ENCODE data around the gene TNFSF9.
"Not testable (repeated sequence)": the region's sequence is repeated elsewhere in the genome, so short reads cannot be mapped to it uniquely, and the experiment has no call there.

TNFSF9 gene

GRCh38 chr19:6539514-6539913 lies 8.7 kb downstream of the TNFSF9 start:
- Histone ChIP-seq H3K9ac (ENCODE audit: low read length) (no peak overlapping the region), H3K36me3 (ENCODE audit: control insufficient read depth, insufficient read depth, low read length, severe bottlenecking) (no peaks in the 10 kb centered on the region), H3K4me3 (ENCODE audit: low read length) (no peak overlapping the region), H3K9me3 (ENCODE audit: control insufficient read depth, low read length) (no peaks in the 10 kb centered on the region), H3K4me1 (ENCODE audit: control insufficient read depth, insufficient read depth, low read length) (no peaks in the 10 kb centered on the region), H3K27me3 (replicated peaks; ENCODE audit: control insufficient read depth, insufficient read depth, low read length) (peaks cover 2% of the 10 kb centered on the region)
- DNase-seq (ENCODE audit: low read depth), result no peak

GRCh38 chr19:6540918-6541689 lies 10.3 kb downstream of the TNFSF9 start:
- H3K36me3 ChIP-seq (ENCODE audit: control insufficient read depth, insufficient read depth, low read length, severe bottlenecking), result no peaks in the 10 kb centered on the region
- H3K9ac ChIP-seq (ENCODE audit: low read length), result no peak overlapping the region
- H3K4me3 ChIP-seq (ENCODE audit: low read length), result no peak overlapping the region
- no peaks in the 10 kb centered on the region for H3K4me1 ChIP-seq (ENCODE audit: control insufficient read depth, insufficient read depth, low read length)
- H3K27me3 ChIP-seq (replicated peaks; ENCODE audit: control insufficient read depth, insufficient read depth, low read length), result peaks cover 2% of the 10 kb centered on the region
- no peaks in the 10 kb centered on the region for H3K9me3 ChIP-seq (ENCODE audit: control insufficient read depth, low read length)
- DNase-seq (ENCODE audit: low read depth), result no peak

- Histone ChIP-seq H3K4me3 (ENCODE audit: low read length) (no peak overlapping the region), H3K4me1 (ENCODE audit: control insufficient read depth, insufficient read depth, low read length) (no peaks in the 10 kb centered on the region), H3K36me3 (ENCODE audit: control insufficient read depth, insufficient read depth, low read length, severe bottlenecking) (no peaks in the 10 kb centered on the region), H3K9ac (ENCODE audit: low read length) (no peak overlapping the region), H3K9me3 (ENCODE audit: control insufficient read depth, low read length) (peaks cover 8% of the 10 kb centered on the region), H3K27me3 (replicated peaks; ENCODE audit: control insufficient read depth, insufficient read depth, low read length) (peaks cover 16% of the 10 kb centered on the region)
- no peak for DNase-seq (ENCODE audit: low read depth)
Measured at GRCh38 chr19:6543866-6544347, 13.1 kb downstream of the TNFSF9 start.

GRCh38 chr19:6550679-6551078 lies 19.9 kb downstream of the TNFSF9 start:
- H3K9me3 ChIP-seq (ENCODE audit: control insufficient read depth, low read length); DNase-seq (ENCODE audit: low read depth); H3K36me3 ChIP-seq (ENCODE audit: control insufficient read depth, insufficient read depth, low read length, severe bottlenecking); H3K9ac ChIP-seq (ENCODE audit: low read length); H3K4me3 ChIP-seq (ENCODE audit: low read length): not testable (repeated sequence)
- H3K27me3 ChIP-seq (replicated peaks; ENCODE audit: control insufficient read depth, insufficient read depth, low read length), result peaks cover 16% of the 10 kb centered on the region
- H3K4me1 ChIP-seq (ENCODE audit: control insufficient read depth, insufficient read depth, low read length), result peaks cover 13% of the 10 kb centered on the region

- Histone ChIP-seq H3K9ac (ENCODE audit: low read length) (no peak overlapping the region), H3K4me1 (ENCODE audit: control insufficient read depth, insufficient read depth, low read length) (peaks cover 15% of the 10 kb centered on the region), H3K9me3 (ENCODE audit: control insufficient read depth, low read length) (peaks cover 8% of the 10 kb centered on the region), H3K27me3 (replicated peaks; ENCODE audit: control insufficient read depth, insufficient read depth, low read length) (peaks cover 17% of the 10 kb centered on the region), H3K4me3 (ENCODE audit: low read length) (no peak overlapping the region), H3K36me3 (ENCODE audit: control insufficient read depth, insufficient read depth, low read length, severe bottlenecking) (no peaks in the 10 kb centered on the region)
- DNase-seq (ENCODE audit: low read depth), result no peak
Measured at GRCh38 chr19:6551091-6551490, 20.3 kb downstream of the TNFSF9 start.

GRCh38 chr19:6551607-6552450 lies 21.0 kb downstream of the TNFSF9 start:
- Histone ChIP-seq H3K27me3 (replicated peaks; ENCODE audit: control insufficient read depth, insufficient read depth, low read length) (peaks cover 10% of the 10 kb centered on the region), H3K9ac (ENCODE audit: low read length) (no peak overlapping the region), H3K36me3 (ENCODE audit: control insufficient read depth, insufficient read depth, low read length, severe bottlenecking) (no peaks in the 10 kb centered on the region), H3K4me1 (ENCODE audit: control insufficient read depth, insufficient read depth, low read length) (peaks cover 23% of the 10 kb centered on the region), H3K4me3 (ENCODE audit: low read length) (no peak overlapping the region), H3K9me3 (ENCODE audit: control insufficient read depth, low read length) (peaks cover 6% of the 10 kb centered on the region)
- no peak for DNase-seq (ENCODE audit: low read depth)

GRCh38 chr19:6556043-6556449 lies 25.2 kb downstream of the TNFSF9 start:
- Histone ChIP-seq H3K9me3 (ENCODE audit: control insufficient read depth, low read length) (no peaks in the 10 kb centered on the region), H3K4me3 (ENCODE audit: low read length) (no peak overlapping the region), H3K9ac (ENCODE audit: low read length) (no peak overlapping the region), H3K27me3 (replicated peaks; ENCODE audit: control insufficient read depth, insufficient read depth, low read length) (peaks cover 3% of the 10 kb centered on the region), H3K36me3 (ENCODE audit: control insufficient read depth, insufficient read depth, low read length, severe bottlenecking) (no peaks in the 10 kb centered on the region), H3K4me1 (ENCODE audit: control insufficient read depth, insufficient read depth, low read length) (peaks cover 22% of the 10 kb centered on the region)
- no peak for DNase-seq (ENCODE audit: low read depth)

GRCh38 chr19:6556480-6557195 lies 25.8 kb downstream of the TNFSF9 start:
- no peak overlapping the region for H3K4me3 ChIP-seq (ENCODE audit: low read length)
- DNase-seq (ENCODE audit: low read depth), result no peak
- H3K27me3 ChIP-seq (replicated peaks; ENCODE audit: control insufficient read depth, insufficient read depth, low read length), result peaks cover 4% of the 10 kb centered on the region
- H3K36me3 ChIP-seq (ENCODE audit: control insufficient read depth, insufficient read depth, low read length, severe bottlenecking), result no peaks in the 10 kb centered on the region
- no peaks in the 10 kb centered on the region for H3K9me3 ChIP-seq (ENCODE audit: control insufficient read depth, low read length)
- H3K4me1 ChIP-seq (ENCODE audit: control insufficient read depth, insufficient read depth, low read length), result peaks cover 17% of the 10 kb centered on the region
- H3K9ac ChIP-seq (ENCODE audit: low read length), result no peak overlapping the region

GRCh38 chr19:6562437-6562836 lies 31.6 kb downstream of the TNFSF9 start:
- H3K9me3 ChIP-seq (ENCODE audit: control insufficient read depth, low read length); H3K9ac ChIP-seq (ENCODE audit: low read length); H3K4me3 ChIP-seq (ENCODE audit: low read length); H3K36me3 ChIP-seq (ENCODE audit: control insufficient read depth, insufficient read depth, low read length, severe bottlenecking); H3K4me1 ChIP-seq (ENCODE audit: control insufficient read depth, insufficient read depth, low read length); DNase-seq (ENCODE audit: low read depth): not testable (repeated sequence)
- peaks cover 21% of the 10 kb centered on the region for H3K27me3 ChIP-seq (replicated peaks; ENCODE audit: control insufficient read depth, insufficient read depth, low read length)

GRCh38 chr19:6564393-6564792 lies 33.6 kb downstream of the TNFSF9 start:
- DNase-seq (ENCODE audit: low read depth), result no peak
- peaks cover 8% of the 10 kb centered on the region for H3K4me1 ChIP-seq (ENCODE audit: control insufficient read depth, insufficient read depth, low read length)

GRCh38 chr19:6566727-6567126 lies 35.9 kb downstream of the TNFSF9 start:
- not testable (repeated sequence) for H3K4me1 ChIP-seq (ENCODE audit: control insufficient read depth, insufficient read depth, low read length); H3K9ac ChIP-seq (ENCODE audit: low read length); DNase-seq (ENCODE audit: low read depth); H3K36me3 ChIP-seq (ENCODE audit: control insufficient read depth, insufficient read depth, low read length, severe bottlenecking); H3K4me3 ChIP-seq (ENCODE audit: low read length)
- H3K9me3 ChIP-seq (ENCODE audit: control insufficient read depth, low read length), result peaks cover 19% of the 10 kb centered on the region
- peaks cover 24% of the 10 kb centered on the region for H3K27me3 ChIP-seq (replicated peaks; ENCODE audit: control insufficient read depth, insufficient read depth, low read length)

More at GRCh38 chr19:6564393-6564792, 33.6 kb downstream of the TNFSF9 start:
- peaks cover 21% of the 10 kb centered on the region for H3K27me3 ChIP-seq (replicated peaks; ENCODE audit: control insufficient read depth, insufficient read depth, low read length)
- no peak overlapping the region for H3K4me3 ChIP-seq (ENCODE audit: low read length)
- no peak overlapping the region for H3K9ac ChIP-seq (ENCODE audit: low read length)
- no peaks in the 10 kb centered on the region for H3K36me3 ChIP-seq (ENCODE audit: control insufficient read depth, insufficient read depth, low read length, severe bottlenecking)
- H3K9me3 ChIP-seq (ENCODE audit: control insufficient read depth, low read length), result peaks cover 8% of the 10 kb centered on the region
